GM23338 (cell line): ENCODE results near the gene HRH2. TPM values are rescaled to one million over a fixed set of nuclear protein-coding genes. Genes with fewer than 3 reads are reported as not detected.

Experiments
- ATAC-seq: fragments of 200-7000 bp; cut with Tn5 transposase; 3 replicates; pipeline ENCODE4 v1.9.1; 2020
- DNase-seq: peaks from one replicate; pipeline ENCODE4 v3.0.0-alpha.2; 2015; ENCODE audit warnings: low spot score
- H2AFZ ChIP-seq: fragments of 200-600 bp; sonication (generic); 2 replicates; pipeline ENCODE4 v1.8.0; 2016; ENCODE audit warnings: antibody characterized with exemption, mild to moderate bottlenecking, moderate library complexity
- H3F3A ChIP-seq: fragments of 200-600 bp; sonication (generic); replicated peaks from 2 replicates; pipeline ENCODE4 v1.8.0; 2017; ENCODE audit warnings: antibody characterized with exemption, mixed run types, low read depth
- H3K27ac ChIP-seq: fragments of 200-600 bp; sonication (generic); 2 replicates; pipeline ENCODE4 v1.6.1; 2016; ENCODE audit warnings: low read depth
- H3K27me3 ChIP-seq: fragments of 200-600 bp; sonication (generic); 2 replicates; pipeline ENCODE4 v1.8.0; 2016; ENCODE audit warnings: mild to moderate bottlenecking, mixed run types, moderate library complexity; ENCODE audit not compliant: insufficient read depth
- H3K36me3 ChIP-seq: fragments of 200-600 bp; sonication (generic); 2 replicates; pipeline ENCODE4 v1.8.0; 2016; ENCODE audit warnings: mild to moderate bottlenecking; ENCODE audit not compliant: insufficient read depth
- H3K4me1 ChIP-seq: fragments of 200-600 bp; sonication (generic); 2 replicates; pipeline ENCODE4 v1.8.0; 2016; ENCODE audit warnings: mild to moderate bottlenecking, moderate library complexity; ENCODE audit not compliant: insufficient read depth
- H3K4me2 ChIP-seq: fragments of 200-600 bp; sonication (generic); 2 replicates; pipeline ENCODE4 v1.7.1; 2017; ENCODE audit warnings: mixed run types
- H3K4me3 ChIP-seq: fragments of 200-600 bp; sonication (generic); 2 replicates; pipeline ENCODE4 v1.6.1; 2016; ENCODE audit warnings: mixed run types
- H3K79me2 ChIP-seq: fragments of 200-600 bp; sonication (generic); replicated peaks from 2 replicates; pipeline ENCODE4 v1.8.0; 2017; ENCODE audit warnings: mild to moderate bottlenecking; ENCODE audit not compliant: insufficient read depth
- H3K9me2 ChIP-seq: fragments of 200-600 bp; sonication (generic); 2 replicates; pipeline ENCODE4 v1.8.0; 2017; ENCODE audit not compliant: insufficient read depth
- H4K20me1 ChIP-seq: fragments of 200-600 bp; sonication (generic); replicated peaks from 2 replicates; pipeline ENCODE4 v1.8.0; 2017; ENCODE audit warnings: mild to moderate bottlenecking; ENCODE audit not compliant: insufficient read depth
- H3K27ac Mint-ChIP-seq: 2 replicates; pipeline ENCODE4 v1.8.0; 2020; ENCODE audit warnings: inconsistent platforms, mild to moderate bottlenecking, moderate library complexity, mixed read lengths
- H3K27me3 Mint-ChIP-seq: 3 replicates; pipeline ENCODE4 v1.8.0; 2022; ENCODE audit warnings: low read depth, mild to moderate bottlenecking, moderate library complexity, mixed read lengths, inconsistent platforms; ENCODE audit not compliant: insufficient read depth, poor library complexity
- H3K36me3 Mint-ChIP-seq: 3 replicates; pipeline ENCODE4 v1.8.0; 2021; ENCODE audit warnings: low read depth, mild to moderate bottlenecking, inconsistent platforms, moderate library complexity, mixed read lengths
- H3K4me1 Mint-ChIP-seq: 3 replicates; pipeline ENCODE4 v1.8.0; 2020; ENCODE audit warnings: mild to moderate bottlenecking, inconsistent platforms, mixed read lengths
- H3K4me3 Mint-ChIP-seq: 3 replicates; pipeline ENCODE4 v1.8.0; 2021; ENCODE audit warnings: moderate library complexity, mild to moderate bottlenecking, inconsistent platforms, mixed read lengths
- H3K9me3 Mint-ChIP-seq: 3 replicates; pipeline ENCODE4 v1.8.0; 2020; ENCODE audit warnings: moderate library complexity, mild to moderate bottlenecking, inconsistent platforms, mixed read lengths
- CREB1 ChIP-seq: fragments of 250-450 bp; sonication (Bioruptor Pico); IDR thresholded peaks from 2 replicates; pipeline ENCODE4 v1.5.0; 2020; ENCODE audit warnings: low read depth, mild to moderate bottlenecking, moderate library complexity
- EZH2phosphoT487 ChIP-seq: fragments of 200-600 bp; sonication (generic); IDR thresholded peaks from one replicate; pipeline ENCODE4 v1.8.1; 2018; ENCODE audit warnings: antibody characterized with exemption; ENCODE audit not compliant: unreplicated experiment
- JUNB ChIP-seq: IDR thresholded peaks from one replicate; pipeline ENCODE4 v1.6.1; 2016; ENCODE audit warnings: antibody characterized with exemption; ENCODE audit not compliant: unreplicated experiment
- POLR2AphosphoS5 ChIP-seq: IDR thresholded peaks from 2 replicates; pipeline ENCODE4 v1.6.1; 2016; ENCODE audit warnings: antibody characterized with exemption, low read depth
- REST ChIP-seq: IDR thresholded peaks from one replicate; pipeline ENCODE4 v1.6.1; 2018; ENCODE audit warnings: antibody characterized with exemption; ENCODE audit not compliant: unreplicated experiment
- STAT1 ChIP-seq: IDR thresholded peaks from one replicate; pipeline ENCODE4 v1.6.1; 2016; ENCODE audit warnings: antibody characterized with exemption; ENCODE audit not compliant: unreplicated experiment
- ZNF331 ChIP-seq: fragments of 250-450 bp; sonication (Bioruptor Pico); IDR thresholded peaks from 2 replicates; pipeline ENCODE4 v1.5.0; 2020; ENCODE audit warnings: low read depth, mild to moderate bottlenecking, moderate library complexity
- ZNF462 ChIP-seq: fragments of 250-450 bp; sonication (Bioruptor Pico); IDR thresholded peaks from 2 replicates; pipeline ENCODE4 v1.5.0; 2020; ENCODE audit warnings: mild to moderate bottlenecking, moderate library complexity
- polyA plus RNA-seq: library from polyadenylated mRNA; unstranded; fragments of >200 nt; fragmentation: Nextera tagmentation; extraction: Ambion mirVana; gene quantifications from 2 replicates; pipeline ENCODE4 v1.2.1, GENCODE V29; 2016
- total RNA-seq: library from RNA; depleted of rRNA; stranded (reverse); fragments of >200 nt; shearing (Covaris generic); gene quantifications from 2 replicates; pipeline ENCODE4 v1.2.3, GENCODE V29; 2014

Gene HRH2
- total and polyA plus RNA-seq, 2 experiments from 2014 or later: 6.8 to 7.0 TPM

DNA sequence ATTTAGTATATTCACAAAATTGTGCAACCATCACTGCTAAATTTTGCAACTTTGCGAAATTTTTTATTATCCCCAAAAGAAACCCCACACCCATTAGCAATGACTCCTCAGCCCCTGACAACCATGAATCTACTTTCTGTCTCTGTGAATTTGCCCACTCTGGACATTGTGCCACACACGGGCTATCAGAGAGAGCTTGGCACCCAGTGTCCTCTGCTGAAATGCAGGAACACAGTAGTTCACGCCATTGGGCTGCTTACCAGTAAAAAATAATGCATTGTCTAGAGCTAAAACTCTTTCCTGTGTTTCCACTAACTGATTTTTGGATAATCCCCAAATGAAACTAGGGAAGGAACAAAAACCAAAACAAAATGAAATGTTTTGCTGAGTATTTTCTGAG, 60.0 kb downstream of the HRH2 start:
- no peaks in the 10 kb centered on the region for H3K9me2 ChIP-seq
- no peaks in the 10 kb centered on the region for H3K36me3 ChIP-seq
- Mint-ChIP-seq H3K4me1 (peaks cover 6% of the 10 kb centered on the region), H3K4me3 (no peak overlapping the region), H3K9me3 (peaks cover 36% of the 10 kb centered on the region), H3K27ac (no peak overlapping the region), H3K27me3 (peaks cover 3% of the 10 kb centered on the region), H3K36me3 (peaks cover 34% of the 10 kb centered on the region)
- H3K79me2 ChIP-seq: no peaks in the 10 kb centered on the region
- no peak for DNase-seq
- no peak overlapping the region for H2AFZ ChIP-seq
- H3K4me1 ChIP-seq: 0 out of 2 replicates have a peak, but pooled peaks cover 4% of the 10 kb centered on the region
- no peaks in the 10 kb centered on the region for H3K27me3 ChIP-seq
- H3K4me3 ChIP-seq: no peak overlapping the region
- no peaks in the 10 kb centered on the region for H3F3A ChIP-seq
- H3K4me2 ChIP-seq: no peak overlapping the region
- no peaks in the 10 kb centered on the region for H4K20me1 ChIP-seq
- H3K27ac ChIP-seq: no peak overlapping the region
- ATAC-seq: no peak
- TF ChIP-seq POLR2AphosphoS5: no peak
- no peak for TF ChIP-seq STAT1
- no peak for TF ChIP-seq EZH2phosphoT487
- no peak for TF ChIP-seq REST
- TF ChIP-seq ZNF331: no peak
- TF ChIP-seq ZNF462 (CRISPR knock-in tag): no peak
- TF ChIP-seq JUNB: no peak
- no peak for TF ChIP-seq CREB1 (CRISPR knock-in tag)
